NOMO-1 (cell line): ENCODE data around the gene NCEH1.

Experiments used
- DNase-seq, 2 experiments: peaks; one replicate each; lab custom pipeline; 2025; ENCODE audit not compliant: unreplicated experiment in 2 of 2; lab: John Stamatoyannopoulos, UW

The NCEH1 gene

DNA sequence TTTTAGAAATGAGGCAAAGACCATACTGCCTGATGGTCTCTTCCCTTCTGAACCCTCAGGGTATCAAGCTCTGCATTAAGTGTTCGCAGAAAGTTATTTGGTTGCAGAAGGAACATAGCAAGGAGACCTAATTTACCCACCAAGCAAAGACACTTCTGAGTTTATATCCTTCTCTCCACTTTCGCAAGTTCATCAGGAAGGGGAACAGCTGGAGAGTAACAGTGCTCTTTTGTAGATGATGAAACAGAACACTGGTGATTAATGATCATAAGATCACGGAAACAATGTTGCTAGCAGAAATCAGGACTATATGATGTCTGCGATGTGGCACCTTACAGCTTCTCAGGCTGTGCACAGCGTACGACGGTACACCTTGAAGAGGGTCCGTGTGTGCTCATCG is 62.1 kb downstream of the NCEH1 start:
- DNase-seq, result peak; percentile 65 to 94

DNA sequence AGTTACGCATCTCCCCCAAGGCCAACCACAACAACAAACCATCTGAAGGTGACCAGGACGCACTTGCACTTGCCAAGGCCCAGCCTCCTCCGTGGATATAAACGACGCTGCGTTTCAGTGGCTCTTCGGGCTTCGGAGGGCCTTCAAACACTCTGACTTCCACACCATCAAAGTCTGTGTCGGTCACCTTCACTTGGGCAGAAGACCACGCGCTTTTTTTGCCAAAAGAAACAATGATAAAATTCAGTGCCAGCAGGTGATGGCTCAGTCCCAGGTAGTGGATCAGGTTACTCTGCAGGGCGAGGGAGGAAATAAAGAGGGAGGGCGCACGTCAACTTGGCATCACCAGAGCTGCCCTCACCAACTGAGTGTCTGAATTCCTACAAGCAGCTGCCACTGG is 63.0 kb downstream of the NCEH1 start:
- no peak for DNase-seq

DNA sequence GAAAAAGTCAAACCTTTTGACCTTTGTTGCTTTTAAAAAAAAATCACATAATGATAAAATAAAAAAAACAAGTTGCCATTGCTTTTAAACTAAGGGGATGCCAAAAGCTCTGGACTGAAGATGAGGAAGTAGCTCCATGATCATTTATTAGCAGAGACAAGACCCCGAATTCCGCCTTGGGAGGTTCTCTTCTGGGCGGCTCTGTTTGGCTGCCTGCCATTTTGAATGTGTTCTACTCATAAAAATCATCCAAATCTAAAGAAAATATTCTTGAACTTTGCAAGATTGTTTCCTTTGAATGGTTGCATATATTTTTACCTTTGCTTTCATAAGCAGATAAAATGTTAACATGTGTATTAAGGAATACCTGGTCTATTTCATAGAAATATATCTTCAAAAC is 63.8 kb downstream of the NCEH1 start:
- DNase-seq, result no peak

DNA sequence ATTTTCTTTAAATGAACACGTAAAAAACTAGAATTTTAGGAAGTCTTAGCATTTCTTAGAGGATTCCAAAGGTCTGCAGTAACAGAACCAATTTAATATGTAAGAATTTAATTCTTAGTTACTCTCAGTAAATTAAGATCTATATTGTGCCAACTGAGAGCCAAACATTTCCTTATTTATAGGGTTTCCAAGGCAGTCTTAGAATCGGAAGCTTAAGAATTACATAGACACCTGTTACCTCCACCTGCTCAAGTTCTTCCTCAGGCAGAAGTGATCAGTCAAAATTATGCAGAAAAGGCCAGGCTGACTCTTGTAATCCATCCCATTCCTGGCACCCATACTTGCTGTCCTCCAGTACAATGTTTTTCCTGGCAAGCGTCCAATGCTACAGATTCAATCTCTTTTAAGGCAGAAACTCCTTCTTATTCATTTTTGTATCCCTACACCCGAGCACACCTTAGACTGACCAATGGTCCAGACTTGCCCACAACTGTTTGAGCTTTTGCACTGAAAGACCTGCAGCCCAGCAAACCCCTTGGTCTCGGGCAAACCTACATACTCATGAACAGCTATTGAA is 64.3 kb downstream of the NCEH1 start:
- no peak for DNase-seq

DNA sequence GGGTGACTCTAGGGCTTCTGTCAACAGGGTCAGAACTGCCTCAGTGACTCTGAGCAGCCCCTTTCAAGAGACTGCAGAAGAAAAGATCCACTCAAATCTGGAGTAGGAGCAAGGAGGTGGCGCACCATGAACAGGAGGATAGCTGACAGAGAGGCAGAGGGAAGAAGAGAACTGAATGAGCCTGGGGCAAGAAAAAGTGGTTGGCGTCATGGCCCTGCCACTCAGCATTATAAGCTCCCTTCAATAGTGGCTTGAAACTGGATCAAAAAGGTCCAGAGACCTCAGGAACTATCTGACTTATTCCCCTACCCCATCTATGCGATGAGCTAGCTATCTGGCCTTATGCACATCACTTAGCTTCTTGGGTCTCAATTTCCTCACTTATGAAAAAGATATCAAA is 66.6 kb downstream of the NCEH1 start:
- no peak for DNase-seq

DNA sequence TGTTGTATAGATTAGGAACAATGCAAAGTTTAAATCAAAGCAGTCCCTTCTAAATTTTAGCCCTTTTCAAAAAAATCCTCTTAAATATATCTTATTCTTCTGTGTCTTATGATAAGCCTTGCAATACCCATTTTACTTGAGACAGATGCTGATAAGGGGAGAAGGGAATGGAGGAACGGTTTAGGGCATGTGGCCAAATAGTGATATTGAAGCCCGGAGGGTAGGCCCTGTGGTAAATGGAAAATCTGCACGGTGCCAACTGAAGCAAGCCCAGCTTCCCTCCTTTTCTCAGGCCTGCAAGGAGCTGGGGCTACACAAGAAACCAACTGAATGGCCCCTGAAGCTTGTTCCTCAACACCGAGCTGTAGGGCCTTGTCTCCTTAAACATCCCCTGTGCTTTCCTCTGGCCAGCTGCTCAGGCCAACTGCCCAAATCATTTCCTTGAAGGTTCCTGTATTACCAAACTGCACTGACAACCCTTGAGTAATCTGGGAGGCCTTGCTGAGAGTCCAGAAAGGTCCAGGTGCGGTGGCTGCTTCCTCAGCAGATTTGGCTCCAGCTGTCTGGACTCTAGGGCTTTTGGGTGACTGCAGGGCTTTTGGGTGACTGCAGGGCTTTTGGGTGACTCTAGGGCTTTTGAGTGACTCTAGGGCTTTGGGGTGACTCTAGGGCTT is 67.2 kb downstream of the NCEH1 start:
- DNase-seq, result no peak

DNA sequence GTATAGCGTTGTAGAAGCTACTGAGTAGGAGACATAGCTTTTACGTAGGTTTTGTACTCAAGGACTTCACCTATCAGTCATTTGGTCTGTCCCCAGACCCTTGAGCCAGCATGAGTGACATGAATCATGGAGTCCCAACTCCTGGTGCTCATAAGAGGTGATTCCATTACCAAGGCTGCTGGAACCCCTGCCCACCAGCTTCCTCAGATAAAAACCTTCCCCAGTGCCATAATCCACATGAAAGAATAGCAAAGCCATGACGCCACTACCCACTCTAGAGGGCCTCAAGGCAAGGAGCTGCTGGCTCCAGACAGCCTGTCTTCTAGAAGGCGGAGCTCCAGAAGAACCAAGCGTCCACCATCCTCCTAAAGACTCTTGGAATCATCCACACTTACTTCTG is 69.6 kb downstream of the NCEH1 start:
- no peak for DNase-seq

DNA sequence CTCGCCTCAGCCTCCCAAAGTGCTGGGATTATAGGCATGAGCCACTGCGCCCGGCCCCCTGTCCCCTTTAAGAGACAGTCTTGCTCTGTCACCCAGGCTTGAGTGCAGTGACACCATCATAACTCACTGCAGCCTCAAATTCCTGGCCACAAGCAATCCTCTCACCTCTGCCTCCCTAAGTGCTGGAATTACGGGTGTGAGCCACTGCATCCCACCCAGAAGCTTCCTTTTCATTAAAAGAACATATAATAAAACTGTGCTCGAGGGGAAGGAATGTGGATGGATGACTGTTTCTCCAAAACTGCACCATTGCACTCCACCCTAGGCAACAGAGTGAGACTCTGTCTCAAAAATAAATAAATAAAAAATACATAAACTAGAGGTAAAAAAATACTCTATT is 70.1 kb downstream of the NCEH1 start:
- DNase-seq, result no peak

DNA sequence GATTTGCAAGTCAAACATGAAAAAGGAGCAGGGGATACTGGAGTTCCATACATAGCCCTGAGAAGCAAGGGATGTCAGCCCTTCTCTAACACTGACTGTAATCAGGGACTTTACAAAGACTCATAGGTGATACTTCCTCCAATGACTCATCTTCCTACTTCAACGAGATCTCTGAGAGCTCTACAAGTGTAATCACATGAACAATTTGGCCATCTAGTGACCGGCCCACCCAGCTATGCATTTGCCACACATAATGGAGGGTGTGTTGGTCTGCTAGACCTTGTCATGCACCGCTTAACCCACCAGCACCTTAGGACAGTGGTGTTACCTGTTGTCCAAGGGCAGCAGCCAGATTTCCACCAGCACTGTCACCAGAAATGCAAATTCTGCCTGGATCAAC is 75.3 kb downstream of the NCEH1 start:
- DNase-seq, result peak; percentile 17 to 74

DNA sequence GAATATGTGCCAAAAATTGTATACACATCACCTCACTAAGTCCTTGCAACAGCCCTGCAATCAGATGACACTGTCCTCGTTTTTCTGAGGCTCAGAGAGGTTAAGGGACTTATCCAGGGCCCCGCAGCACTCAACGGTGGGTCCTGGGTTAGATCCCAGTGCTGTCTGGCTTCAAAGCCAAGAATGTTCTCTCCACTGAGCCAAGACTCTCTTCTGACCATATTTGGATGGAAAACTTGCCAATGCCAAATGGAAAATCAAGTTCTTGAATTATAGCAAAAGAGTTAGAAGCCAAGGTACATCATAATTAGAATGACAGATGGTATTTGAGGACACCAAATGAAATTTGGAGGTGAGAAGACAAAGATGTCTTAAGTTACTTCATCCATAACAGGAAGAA is 75.9 kb downstream of the NCEH1 start:
- DNase-seq, result no peak

DNA sequence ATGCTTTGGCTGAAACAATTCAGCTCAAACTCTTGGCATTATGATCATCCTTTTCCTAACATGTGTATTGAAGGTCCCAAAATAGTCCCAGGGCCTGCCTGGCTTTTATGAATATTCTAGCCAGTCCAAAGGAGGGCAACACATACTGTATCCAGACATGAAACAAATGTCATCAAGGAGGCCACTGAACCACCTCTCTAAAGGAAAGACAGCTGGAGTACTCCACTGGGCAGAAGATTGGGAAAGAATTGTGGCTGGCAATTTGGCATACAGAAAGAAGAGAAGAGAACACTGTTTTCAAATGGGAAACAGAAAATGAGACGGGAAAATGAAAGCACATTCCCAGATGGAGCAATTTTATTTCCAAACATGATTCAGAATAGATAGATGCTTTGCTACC is 80.6 kb downstream of the NCEH1 start:
- no peak for DNase-seq

DNA sequence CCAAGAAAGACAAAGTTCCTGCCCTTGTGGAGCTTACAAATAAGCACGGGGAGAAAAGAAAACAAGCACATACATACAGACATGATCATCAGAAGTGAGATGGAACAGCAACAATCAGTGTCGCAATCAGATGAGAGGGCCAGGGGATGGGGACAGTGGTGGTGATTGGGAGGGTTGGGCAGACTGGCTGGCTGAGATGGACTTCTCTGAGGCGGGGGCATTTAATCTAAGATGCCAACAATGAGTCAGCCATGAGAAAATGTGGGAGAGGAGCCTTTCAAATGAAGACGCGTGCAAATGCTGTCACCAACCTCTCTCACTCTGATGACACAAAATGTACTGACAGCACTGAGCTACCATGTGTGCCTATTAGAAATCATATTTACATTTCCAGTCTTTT is 81.4 kb downstream of the NCEH1 start:
- no peak for DNase-seq

DNA sequence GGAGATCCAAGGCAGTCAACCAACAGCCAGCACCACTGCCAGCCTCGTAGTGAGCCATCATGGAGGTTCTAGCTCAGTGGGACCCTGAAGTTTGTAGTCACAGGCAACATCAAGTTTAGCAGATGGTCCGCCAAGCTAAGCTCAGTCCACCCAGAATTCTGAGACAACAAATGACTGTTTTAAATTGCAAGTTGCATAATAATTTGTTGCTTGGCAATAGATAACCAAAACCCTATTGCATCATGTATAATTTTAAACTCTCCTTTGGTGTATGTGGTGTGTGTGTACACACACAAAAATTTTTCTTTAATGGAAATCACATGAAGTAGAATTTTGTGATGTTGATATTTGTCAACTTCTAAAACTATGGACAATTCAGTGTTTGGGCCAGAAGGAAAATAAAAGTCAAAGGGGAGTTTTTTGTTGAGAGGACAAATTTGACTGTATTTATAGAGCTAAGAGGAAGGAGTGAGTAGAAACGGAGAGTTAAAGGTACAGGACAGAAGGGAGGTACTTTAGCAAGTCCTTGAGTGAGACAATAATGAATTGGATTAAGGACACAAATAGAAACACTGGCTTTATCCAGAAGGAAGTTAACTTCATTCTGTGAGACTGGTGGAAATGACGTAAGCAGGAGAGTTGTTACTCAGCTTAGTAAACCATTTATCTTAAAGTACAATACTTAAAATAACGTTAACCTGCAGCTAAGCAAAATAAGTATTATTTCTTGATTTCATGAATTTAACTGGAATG is 83.6 kb downstream of the NCEH1 start:
- peak; percentile 85 to 98 for DNase-seq

DNA sequence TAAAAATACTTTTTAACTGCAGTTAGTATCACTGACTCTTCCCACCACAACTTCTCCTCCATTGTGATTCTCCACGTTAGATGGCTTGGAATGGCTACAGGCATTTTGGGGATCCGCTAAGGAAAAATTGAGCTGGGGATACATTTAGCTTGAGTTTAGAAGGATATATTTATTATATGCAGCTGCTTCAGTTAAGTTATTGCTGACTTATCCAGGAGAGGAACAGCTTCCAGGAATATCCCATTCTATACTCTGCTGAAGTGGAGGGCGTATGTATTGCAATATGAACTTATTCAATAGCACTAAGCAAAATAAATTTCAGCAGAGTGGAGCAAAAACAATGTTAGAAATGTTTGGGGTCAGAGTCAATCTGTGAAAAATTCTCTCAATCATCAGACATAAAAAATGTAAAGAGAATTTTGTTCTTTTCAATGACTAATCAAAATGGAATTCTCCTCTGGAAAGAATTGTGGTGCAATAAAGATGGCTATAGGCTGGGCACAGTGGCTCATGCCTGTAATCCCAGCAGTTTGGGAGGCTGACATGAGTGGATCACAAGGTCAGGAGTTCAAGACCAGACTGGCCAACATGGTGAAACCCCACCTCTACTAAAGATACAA is 84.7 kb downstream of the NCEH1 start:
- no peak for DNase-seq

DNA sequence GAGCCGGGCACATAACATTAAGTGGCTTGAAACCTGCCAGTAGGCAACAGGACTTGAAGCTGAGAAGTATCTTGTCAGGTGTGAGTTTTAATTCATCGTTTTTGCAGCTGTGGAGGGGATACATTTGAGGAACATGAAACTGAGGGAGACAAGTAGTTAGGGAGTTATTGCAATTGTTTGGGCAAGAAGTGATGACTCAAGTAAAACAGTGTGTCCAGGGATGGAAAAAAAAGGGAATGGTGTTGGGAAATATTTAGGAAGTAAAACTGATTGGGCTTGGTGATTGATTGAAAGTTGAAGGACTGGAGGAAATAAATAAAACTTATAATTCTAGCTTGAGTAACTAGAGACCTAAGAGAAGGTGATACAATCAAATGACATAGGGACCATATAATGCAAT is 85.5 kb downstream of the NCEH1 start:
- peak; percentile 58 to 71 for DNase-seq

DNA sequence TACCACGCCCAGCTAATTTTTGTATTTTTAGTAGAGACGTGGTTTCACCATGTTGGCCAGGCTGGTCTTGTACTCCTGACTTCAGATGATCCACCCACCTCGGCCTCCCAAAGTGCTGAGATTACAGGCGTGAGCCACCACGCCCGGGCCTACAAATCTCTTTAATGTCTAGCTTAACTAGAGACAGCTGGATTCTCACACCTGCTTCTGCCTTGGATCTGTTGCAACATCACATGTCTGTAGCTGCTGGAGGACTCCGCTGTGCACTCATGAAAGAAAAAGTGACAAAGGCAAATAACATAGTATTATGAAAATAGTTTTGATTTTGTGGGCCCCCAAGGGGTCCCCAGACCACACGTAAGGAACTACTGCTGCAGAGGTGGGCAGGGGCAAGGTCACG is 85.9 kb downstream of the NCEH1 start:
- peak in 1 of 2 experiments; percentile 67 for DNase-seq

DNA sequence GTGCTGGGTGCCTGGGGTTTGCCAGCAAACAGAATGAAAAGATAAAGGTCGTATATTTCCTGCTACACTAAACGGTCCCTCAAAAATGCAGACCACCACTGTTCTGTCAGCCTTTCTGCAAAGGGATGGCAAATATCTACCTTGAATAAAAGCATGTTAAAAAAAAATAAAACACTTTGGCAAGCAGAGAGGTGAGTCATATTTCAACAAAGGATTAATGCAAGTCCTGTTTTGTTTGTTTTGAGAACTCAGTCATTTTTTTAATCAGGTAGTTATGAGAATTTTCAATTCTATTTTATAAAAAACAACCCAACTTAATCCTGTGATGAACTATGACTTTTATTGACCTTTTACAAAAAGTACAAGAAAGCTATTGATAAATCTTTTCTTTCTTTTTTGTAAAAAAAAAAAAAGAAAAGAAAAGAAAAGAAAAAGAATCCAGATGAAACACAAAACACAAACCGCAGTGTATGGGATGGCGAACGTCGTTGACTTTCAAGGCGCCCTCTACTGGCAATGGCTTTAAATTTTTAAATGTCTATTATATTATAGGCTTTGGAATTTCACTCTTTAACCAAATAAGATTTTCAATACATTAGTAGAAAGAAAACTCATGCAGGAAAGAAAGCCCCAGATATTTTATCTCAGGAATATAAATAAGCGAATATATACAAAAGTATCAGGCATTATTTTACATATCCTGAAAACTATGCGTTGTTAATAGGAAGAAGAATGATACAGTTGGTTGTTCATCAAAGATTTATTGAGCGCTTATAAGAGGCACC is 87.8 kb downstream of the NCEH1 start:
- DNase-seq, result peak; percentile 30 to 64

DNA sequence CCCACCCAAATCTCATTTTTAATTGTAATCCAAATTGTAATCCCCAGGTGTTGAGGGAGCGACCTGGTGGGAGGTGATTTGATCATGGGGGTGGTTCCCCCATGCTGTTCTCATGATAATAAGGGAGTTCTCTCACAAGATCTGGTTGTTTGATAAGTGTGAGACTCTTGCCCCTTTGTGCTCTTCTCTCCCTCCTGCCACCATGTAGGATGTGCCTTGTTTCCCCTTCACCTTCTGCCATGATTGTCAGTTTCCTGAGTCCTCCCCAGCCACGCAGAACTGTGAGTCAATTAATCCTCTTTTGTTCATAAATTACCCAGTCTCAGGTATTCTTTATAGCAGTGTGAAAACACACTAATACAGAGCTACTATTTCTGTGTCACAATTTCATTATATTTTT is 88.7 kb downstream of the NCEH1 start:
- DNase-seq, result no peak

DNA sequence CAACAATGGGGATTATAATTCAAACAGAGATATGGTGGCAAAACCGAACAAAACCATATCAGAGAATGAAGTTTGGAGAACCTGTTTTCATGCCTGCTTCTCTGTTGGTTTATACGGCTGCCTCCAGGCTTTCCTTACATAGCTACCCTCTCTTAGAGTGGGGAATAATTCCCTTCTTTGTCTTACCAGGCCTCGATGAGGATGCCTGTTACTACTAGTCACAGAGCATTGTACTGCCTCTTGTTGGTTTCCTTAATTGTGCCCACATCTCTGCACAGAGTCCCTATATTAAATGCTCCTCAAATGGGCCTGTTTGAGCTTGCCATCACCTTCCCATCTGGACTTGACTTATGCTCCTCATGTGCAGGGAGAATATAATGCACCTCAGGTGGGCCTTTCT is 92.9 kb downstream of the NCEH1 start:
- no peak for DNase-seq

DNA sequence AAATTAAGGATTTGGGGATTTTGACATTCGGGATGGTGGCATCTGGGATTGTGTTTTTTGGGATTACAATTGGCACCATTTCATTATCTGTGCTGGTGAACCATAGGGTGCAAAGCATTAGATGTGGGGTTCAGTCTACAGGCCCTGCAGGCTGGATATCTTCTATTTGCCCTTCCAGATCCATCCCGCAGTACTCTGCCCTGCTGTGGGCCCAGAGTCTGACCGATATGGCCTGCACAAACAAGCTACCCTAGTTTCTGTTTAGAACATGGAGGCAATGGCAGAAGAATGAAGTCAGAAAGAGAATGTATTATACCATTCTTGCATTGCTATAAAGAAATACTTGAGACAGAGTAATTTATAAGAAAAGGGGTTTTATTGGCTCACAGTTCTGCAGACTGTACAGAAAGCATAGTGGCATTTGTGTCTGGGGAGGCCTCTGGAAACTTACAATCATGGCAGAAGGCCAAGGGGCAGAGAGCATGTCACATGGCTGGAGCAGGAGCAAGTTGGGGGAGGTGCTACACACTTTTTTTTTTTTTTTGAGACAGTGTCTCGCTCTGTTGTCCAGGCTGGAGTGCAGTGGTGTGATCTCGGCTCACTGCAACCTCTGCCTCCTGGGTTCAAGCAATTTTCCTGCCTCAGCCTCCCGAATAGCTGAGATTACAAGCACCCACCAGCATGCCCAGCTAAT is 93.7 kb downstream of the NCEH1 start:
- no peak for DNase-seq
